EL (cell line): Measurements from ENCODE around the gene KRI1.
"Not testable (repeated sequence)": the region's sequence is repeated elsewhere in the genome, so short reads cannot be mapped to it uniquely, and the experiment has no call there.

Source experiments
- DNase-seq: peaks from one replicate; pipeline ENCODE4 v3.0.0-alpha.2; 2016

The KRI1 gene

GRCh38 chr19:10549733-10550132 is 16.1 kb downstream of the KRI1 start:
- no peak for DNase-seq

GRCh38 chr19:10548746-10549276 is 17.0 kb downstream of the KRI1 start:
- DNase-seq, result no peak

DNA sequence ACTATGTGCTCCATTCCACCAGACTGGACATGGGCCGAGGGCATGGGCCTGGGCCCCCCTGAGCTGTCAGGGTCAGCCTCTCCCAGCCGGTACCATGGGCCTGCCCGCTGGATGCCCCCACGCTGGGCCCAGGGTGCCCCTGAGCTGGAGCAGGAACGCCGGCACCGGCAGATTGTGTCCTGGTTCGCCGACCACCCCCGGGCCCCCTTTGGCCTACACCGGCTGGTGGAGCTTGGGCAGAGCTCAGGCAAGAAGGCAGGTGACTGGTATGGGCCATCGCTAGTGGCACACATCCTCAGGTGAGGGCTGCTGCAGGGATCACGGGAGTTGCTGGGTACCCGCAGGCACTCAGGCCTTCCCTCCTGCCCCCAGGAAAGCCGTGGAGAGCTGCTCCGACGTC is 19.0 kb downstream of the KRI1 start:
- no peak for DNase-seq

GRCh38 chr19:10544753-10545251 is 21.0 kb downstream of the KRI1 start:
- no peak for DNase-seq

DNA sequence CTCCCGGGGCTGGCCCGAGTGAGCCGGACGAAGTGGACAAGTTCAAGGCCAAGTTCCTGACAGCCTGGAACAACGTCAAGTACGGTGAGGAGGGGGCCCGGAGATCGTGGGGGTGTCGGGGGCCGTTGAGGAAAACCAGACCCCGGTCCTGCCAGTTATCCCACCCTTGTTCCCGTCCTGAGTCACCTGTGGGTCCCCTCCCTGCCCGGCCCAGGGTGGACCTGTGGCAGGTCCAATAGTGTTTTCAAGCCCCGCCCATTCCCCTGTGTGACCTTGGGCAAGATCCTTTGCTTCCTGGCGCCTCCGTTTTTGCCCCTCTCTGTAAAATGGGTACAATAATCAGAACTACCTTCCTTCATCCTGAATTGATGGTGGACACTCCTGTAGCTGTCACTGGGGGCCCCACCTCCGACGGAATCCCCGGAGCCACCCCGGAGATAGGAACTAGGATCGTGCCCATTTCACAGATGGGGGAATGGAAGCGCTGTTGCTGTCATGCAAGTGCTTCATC is 21.5 kb downstream of the KRI1 start:
- DNase-seq, result no peak

DNA sequence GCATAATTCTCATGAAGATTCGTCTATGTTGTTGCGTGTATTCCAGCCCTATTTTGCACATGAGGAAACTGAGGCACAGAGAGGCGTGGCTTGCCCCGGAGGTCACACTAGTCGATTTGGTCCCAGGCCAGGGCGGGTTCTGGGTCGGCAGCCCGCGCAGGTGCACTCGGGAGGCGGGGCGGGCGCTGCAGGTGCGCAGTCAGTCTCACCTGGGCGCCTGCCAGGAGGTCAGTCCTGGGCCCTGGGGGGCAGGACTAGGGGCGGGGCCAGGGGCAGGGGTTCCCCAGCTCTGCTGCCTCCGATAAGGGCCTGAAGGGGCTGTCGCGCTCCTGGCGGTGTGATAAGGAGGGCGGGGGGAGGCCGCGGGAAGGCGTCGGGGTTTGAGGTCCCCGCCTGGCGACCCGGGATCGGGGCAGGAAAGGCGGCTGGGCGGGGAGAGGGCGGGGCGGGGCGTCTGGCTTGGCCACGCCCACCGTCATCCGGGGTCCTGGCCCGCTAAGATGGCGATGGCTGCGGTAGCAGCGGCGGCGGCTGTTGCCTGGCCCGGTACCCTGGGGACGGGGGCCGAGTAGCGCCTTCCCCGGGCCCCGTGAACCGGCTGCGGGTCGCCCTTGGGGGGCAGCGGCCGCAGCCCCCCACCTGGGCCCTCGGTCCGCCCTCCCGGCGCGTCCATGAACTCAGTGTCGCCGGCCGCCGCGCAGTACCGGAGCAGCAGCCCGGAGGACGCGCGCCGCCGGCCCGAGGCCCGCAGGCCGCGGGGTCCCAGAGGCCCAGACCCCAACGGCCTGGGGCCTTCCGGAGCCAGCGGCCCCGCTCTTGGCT is 22.2 kb downstream of the KRI1 start, which contains the start of gene ATG4D:
ATG4D (plus strand) TSS at position 485 of the 822 bp plus-strand sequence; CDS start at position 672, 187 bp downstream.
- DNase-seq, result peak; percentile 70

DNA sequence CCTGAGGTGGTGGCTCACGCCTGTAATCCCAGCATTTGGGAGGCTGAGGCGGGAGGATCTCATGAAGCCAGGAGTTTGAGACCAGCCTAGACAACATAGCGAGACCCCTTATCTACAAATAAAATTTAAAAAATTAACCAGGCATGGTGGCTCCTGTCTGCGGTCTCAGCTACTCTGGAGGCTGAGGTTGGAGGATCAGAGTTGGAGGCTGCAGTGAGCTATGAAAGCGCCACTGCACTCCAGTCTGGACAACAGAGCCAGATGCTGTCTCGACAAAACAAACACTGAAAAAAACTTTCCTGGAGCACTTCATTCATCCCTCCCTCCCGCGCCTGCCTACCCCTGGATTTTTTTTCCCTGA is 22.8 kb downstream of the KRI1 start:
- DNase-seq, result no peak

- not testable (repeated sequence) for DNase-seq
Observed at GRCh38 chr19:10539016-10539415, 26.8 kb downstream of the KRI1 start.

GRCh38 chr19:10538204-10538983 is 27.4 kb downstream of the KRI1 start:
- no peak for DNase-seq

DNA sequence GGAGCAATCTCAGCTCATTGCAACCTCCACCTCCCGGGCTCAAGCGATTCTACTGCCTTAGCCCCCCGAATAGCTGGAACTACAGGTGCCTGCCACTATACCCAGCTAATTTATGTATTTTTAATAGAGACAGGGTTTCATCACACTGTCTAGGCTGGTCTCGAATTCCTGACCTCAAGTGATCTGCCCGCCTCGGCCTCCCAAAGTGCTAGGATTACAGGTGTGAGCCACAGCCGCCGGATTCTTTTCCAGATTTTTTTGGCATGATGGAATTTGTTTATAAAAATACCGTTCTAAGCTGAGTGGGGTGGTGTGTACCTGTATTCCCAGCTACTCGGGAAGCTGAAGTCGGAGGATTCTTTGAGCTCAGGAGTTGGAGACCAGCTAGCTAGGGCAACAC is 28.1 kb downstream of the KRI1 start:
- no peak for DNase-seq

DNA sequence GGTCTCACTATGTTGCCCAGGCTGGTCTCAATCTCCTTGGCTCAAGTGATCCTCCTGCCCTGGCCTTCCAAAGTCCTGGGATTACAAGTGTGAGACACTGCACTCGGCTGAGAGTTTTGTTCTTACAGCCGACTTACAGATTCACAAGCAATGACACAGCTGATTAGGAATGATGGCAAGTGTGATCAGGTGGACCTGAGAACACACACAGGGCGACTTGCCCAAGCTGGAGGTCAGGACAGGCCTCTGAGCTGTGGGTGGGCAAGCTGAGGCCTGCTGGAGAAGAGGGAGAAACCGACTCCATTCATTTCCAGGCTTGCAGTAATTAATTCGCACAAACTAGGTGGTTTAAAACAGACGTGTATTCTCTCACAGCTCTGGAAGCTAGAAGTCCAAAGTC is 30.2 kb downstream of the KRI1 start:
- DNase-seq, result no peak

DNA sequence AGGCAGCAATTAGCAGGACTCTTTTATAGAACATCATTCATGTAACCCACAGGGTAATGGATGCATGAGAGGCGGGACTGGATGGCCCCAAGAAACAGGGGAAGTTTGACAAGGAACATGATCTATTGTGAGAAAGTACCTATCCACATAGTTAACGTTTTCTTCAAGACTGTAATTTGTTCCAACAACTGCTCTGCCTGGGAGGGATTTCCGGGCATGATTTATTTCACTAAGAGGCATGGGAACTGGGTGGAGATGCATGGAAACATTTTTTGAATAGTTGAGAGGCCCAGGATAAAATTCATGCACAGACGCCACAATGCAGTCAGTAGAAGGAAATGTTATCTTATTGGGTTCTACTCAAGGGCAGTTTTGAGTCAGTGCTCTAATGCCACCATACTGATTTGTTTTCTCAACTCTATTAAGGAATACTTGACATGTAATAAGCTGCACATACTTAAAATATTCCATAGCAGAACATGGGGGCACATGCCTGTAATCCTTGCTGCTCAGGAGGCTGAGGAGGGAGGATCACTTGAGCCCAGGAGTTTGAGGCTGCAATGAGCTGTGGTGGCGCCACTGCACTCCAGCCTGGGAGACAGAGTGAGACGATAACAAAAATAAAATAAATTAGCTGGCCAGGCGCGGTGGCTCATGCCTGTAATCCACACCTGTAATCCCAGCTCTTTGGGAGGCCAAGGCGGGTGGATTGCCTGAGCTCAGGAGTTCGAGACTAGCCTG is 32.0 kb downstream of the KRI1 start:
- DNase-seq, result peak; percentile 86

- no peak for DNase-seq
Observed at GRCh38 chr19:10532457-10532856, 33.4 kb downstream of the KRI1 start.

GRCh38 chr19:10526887-10527286 is 38.9 kb downstream of the KRI1 start:
- not testable (repeated sequence) for DNase-seq

DNA sequence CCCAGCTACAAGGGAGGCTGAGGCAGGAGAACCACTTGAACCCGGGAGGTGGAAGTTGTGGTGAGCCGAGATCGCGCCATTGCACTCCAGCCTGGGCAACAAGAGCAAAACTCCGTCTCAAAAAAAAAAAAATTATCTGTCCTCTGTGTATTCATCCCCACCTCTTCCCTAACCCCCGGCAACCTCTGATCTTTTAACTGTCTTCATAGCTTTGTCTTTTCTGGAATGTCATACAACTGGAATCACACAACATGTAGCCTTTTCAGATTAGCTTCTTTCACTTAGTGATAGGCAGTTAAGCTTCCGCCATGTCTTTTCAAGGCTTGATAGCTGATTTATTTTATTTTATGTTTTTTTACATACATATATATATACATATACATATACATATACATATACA is 40.2 kb downstream of the KRI1 start:
- no peak for DNase-seq

DNA sequence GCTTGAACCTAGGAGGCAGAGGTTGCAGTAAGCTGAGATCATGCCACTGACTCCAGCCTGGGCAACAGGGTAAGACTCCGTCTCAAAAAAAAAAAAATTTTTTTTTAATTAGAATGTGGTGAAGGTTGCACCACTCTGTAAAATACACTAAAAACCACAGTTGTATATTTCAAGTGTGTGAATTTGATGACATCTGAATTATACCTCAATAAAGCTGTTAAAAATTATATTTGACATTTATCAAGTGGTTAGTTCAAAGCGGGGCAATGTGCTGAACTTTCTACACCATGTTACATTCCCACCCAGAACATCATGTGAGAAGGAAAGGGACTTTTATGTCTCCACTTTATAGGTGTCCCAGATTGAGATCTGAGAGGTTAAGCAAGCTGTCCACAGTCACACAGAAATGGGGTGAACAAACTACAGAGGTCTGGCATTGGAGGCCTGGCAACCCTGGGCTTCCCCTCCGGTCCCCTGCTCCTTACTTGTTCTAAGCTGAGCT is 42.6 kb downstream of the KRI1 start:
- no peak for DNase-seq

- no peak for DNase-seq
Observed at GRCh38 chr19:10521461-10522171, 44.2 kb downstream of the KRI1 start.

- no peak for DNase-seq
Observed at GRCh38 chr19:10520652-10521318, 45.0 kb downstream of the KRI1 start.

- no peak for DNase-seq
Observed at GRCh38 chr19:10519421-10519820, 46.4 kb downstream of the KRI1 start.

- no peak for DNase-seq
Observed at GRCh38 chr19:10518444-10519361, 47.1 kb downstream of the KRI1 start.
